OCI-LY7 (cell line): Measurements from ENCODE around the gene GLRX3.

Experiments used
- CTCF ChIP-seq: fragments of 200-600 bp; sonication (generic); conservative IDR thresholded peaks from 2 replicates; pipeline ENCODE4 v1.5.1; 2014; ENCODE audit warnings: mild to moderate bottlenecking, antibody characterized with exemption, low read length, moderate library complexity, mixed read lengths
- EZH2phosphoT487 ChIP-seq: fragments of 200-600 bp; sonication (generic); IDR thresholded peaks from 2 replicates; pipeline ENCODE4 v1.6.1; 2018; ENCODE audit warnings: low read depth, borderline replicate concordance, mild to moderate bottlenecking, mixed run types, antibody characterized with exemption, low read length, moderate library complexity, mixed read lengths

GRCh38 chr10:130215151-130215930, 79.2 kb downstream of the GLRX3 start:
- TF ChIP-seq CTCF (no peak), EZH2phosphoT487 (no peak)
